B cell (primary cell): ENCODE results near the gene LEMD3. TPM values are rescaled to one million over a fixed set of nuclear protein-coding genes. Genes with fewer than 3 reads are reported as not detected.

ENCODE experiments used
- ATAC-seq: fragments of 200-7000 bp; cut with Tn5 transposase; one replicate; pipeline ENCODE4 v1.10.0; 2021; ENCODE audit warnings: low read depth, mild to moderate bottlenecking, moderate number of reproducible peaks, moderate library complexity
- CTCF ChIA-PET: fragments of 350-600 bp; sonication (Branson Sonifier 250); formaldehyde crosslinking; loops from one replicate; lab custom pipeline; 2021; ENCODE audit warnings: antibody characterized with exemption, inconsistent platforms; lab: Charles Lee
- POLR2A ChIA-PET: fragments of 350-600 bp; sonication (Branson Sonifier 250); formaldehyde crosslinking; loops from one replicate; lab custom pipeline; 2021; ENCODE audit warnings: antibody characterized with exemption; lab: Charles Lee
- DNase-seq: peaks from one replicate; pipeline ENCODE4 v3.0.0; 2013
- H2AFZ ChIP-seq: 2 replicates; pipeline ENCODE4 v1.6.1; 2012; ENCODE audit warnings: mild to moderate bottlenecking, low read depth, low read length; ENCODE audit not compliant: insufficient read depth, poor library complexity, severe bottlenecking
- H3K27ac ChIP-seq, 2 donors: 1 replicate in 1 of 2; 2 replicates in 1 of 2; pipeline ENCODE4 v1.5.1; 2012 to 2013; ENCODE audit warnings: low read length in 2 of 2, mild to moderate bottlenecking in 2 of 2, moderate library complexity in 1 of 2
- H3K27me3 ChIP-seq, 4 experiments: fragments of 200-600 bp in 1 of 4; sonication (generic) in 1 of 4; replicated peaks in 1 of 4; 1 replicate in 2 of 4; 2 replicates in 2 of 4; pipeline versions ENCODE4 v1.6.1 to v1.7.0; 2013 to 2016; ENCODE audit warnings: low read length in 3 of 4, mild to moderate bottlenecking in 2 of 4, mixed read lengths in 1 of 4, moderate library complexity in 1 of 4; ENCODE audit not compliant: insufficient read depth in 4 of 4, control insufficient read depth in 3 of 4; ENCODE audit errors: control extremely low read depth in 1 of 4
- H3K36me3 ChIP-seq, 2 experiments: replicated peaks in 1 of 2; 1 replicate in 1 of 2; 2 replicates in 1 of 2; pipeline versions ENCODE4 v1.6.1 to v1.7.1; 2013; ENCODE audit warnings: low read length in 1 of 2; ENCODE audit not compliant: insufficient read depth in 2 of 2, control insufficient read depth in 1 of 2; ENCODE audit errors: control extremely low read depth in 1 of 2, extremely low read depth in 1 of 2
- H3K4me1 ChIP-seq, 2 donors: fragments of 200-600 bp in 1 of 2; sonication (generic) in 1 of 2; 1 replicate in 1 of 2; 2 replicates in 1 of 2; pipeline versions ENCODE4 v1.5.1 to v1.6.1; 2013 to 2017; ENCODE audit warnings: low read length in 2 of 2; ENCODE audit not compliant: control insufficient read depth in 2 of 2, insufficient read depth in 2 of 2
- H3K4me2 ChIP-seq: replicated peaks from 2 replicates; pipeline ENCODE3; 2012; ENCODE audit warnings: mild to moderate bottlenecking, low read depth, low read length; ENCODE audit not compliant: poor library complexity, severe bottlenecking
- H3K4me3 ChIP-seq, 5 experiments: fragments of 200-600 bp in 1 of 5; sonication (generic) in 1 of 5; 1 replicate in 3 of 5; 2 replicates in 2 of 5; pipeline versions ENCODE4 v1.5.1 to v1.7.0; 2011 to 2016; ENCODE audit warnings: low read length in 4 of 5, mild to moderate bottlenecking in 4 of 5, low read depth in 2 of 5, control low read depth in 1 of 5, moderate library complexity in 1 of 5; ENCODE audit not compliant: insufficient read depth in 1 of 5; ENCODE audit errors: control extremely low read depth in 1 of 5, extremely low read depth in 1 of 5
- H3K79me2 ChIP-seq: fragments of 200-600 bp; sonication (generic); one replicate; pipeline ENCODE4 v1.6.0; 2016; ENCODE audit warnings: low read length; ENCODE audit not compliant: control insufficient read depth, insufficient read depth
- H3K9ac ChIP-seq: fragments of 200-600 bp; sonication (generic); 2 replicates; pipeline ENCODE4 v1.6.1; 2017; ENCODE audit warnings: mild to moderate bottlenecking, low read length, moderate library complexity
- H3K9me3 ChIP-seq, 3 donors: one replicate each; pipeline versions ENCODE4 v1.6.1 to v1.7.1; 2013; ENCODE audit warnings: low read length in 2 of 3; ENCODE audit not compliant: control insufficient read depth in 2 of 3, insufficient read depth in 1 of 3; ENCODE audit errors: control extremely low read depth in 1 of 3
- H4K20me1 ChIP-seq: 2 replicates; pipeline ENCODE4 v1.6.0; 2012; ENCODE audit warnings: mild to moderate bottlenecking, low read length; ENCODE audit not compliant: insufficient read depth, control insufficient read depth, poor library complexity, severe bottlenecking
- H3K27ac Mint-ChIP-seq: one replicate; pipeline ENCODE4 v1.8.0; 2021; ENCODE audit warnings: mixed read lengths
- H3K27me3 Mint-ChIP-seq: one replicate; pipeline ENCODE4 v1.8.0; 2021; ENCODE audit warnings: mixed read lengths
- H3K4me1 Mint-ChIP-seq: one replicate; pipeline ENCODE4 v1.8.0; 2021; ENCODE audit warnings: mixed read lengths
- H3K4me3 Mint-ChIP-seq: one replicate; pipeline ENCODE4 v1.8.0; 2021; ENCODE audit warnings: mixed read lengths
- H3K9me3 Mint-ChIP-seq: one replicate; pipeline ENCODE4 v1.8.0; 2022; ENCODE audit warnings: mixed read lengths; ENCODE audit not compliant: insufficient read depth
- CTCF ChIP-seq: fragments of 200-600 bp; IDR thresholded peaks from one replicate; pipeline ENCODE4 v1.8.0; 2022; ENCODE audit warnings: antibody characterized with exemption, mild to moderate bottlenecking
- EZH2 ChIP-seq: IDR thresholded peaks from 2 replicates; pipeline ENCODE4 v1.6.1; 2012; ENCODE audit warnings: borderline replicate concordance, low read depth, mild to moderate bottlenecking, moderate library complexity, low read length; ENCODE audit not compliant: insufficient read depth, poor library complexity, severe bottlenecking
- whole genome bisulfite sequencing: methylation state at CpG from one replicate; pipeline ENCODE4 v1.1.5; 2013; ENCODE audit warnings: missing lambda C conversion rate; ENCODE audit not compliant: insufficient coverage; 5-methylcytosine and 5-hydroxymethylcytosine counted together
- intact Hi-C: fragments of 100-400 bp; cut with micrococcal nuclease; formaldehyde crosslinking; loops from one replicate; pipeline ENCODE4 v1.10.0; 2022
- polyA plus RNA-seq: library from polyadenylated mRNA; depleted of rRNA; stranded (reverse); fragments of >200 nt; gene quantifications from 2 replicates; pipeline ENCODE4 v1.2.3, GENCODE V29; 2012
- total RNA-seq, 2 donors: library from RNA; stranded (reverse); fragments of 120-200 nt in 1 of 2; gene quantifications; 1 replicate in 1 of 2; 2 replicates in 1 of 2; pipeline versions ENCODE4 v1.2.3 to v1.2.4, GENCODE V29; 2013 to 2022

Gene LEMD3
- total and polyA plus RNA-seq, 2 donors (not counting 1 experiment from before 2014, with no cell fraction given): 19.4 to 71.8 TPM

GRCh38 chr12:65170209-65170881 lies 962 bp downstream of the LEMD3 start:
- CTCF ChIA-PET: interaction anchor here (1.4 to 2.7 kb wide), 4 partner anchors 11 to 65 kb away, joined by 4 to 12 read pairs (median 4); no protein-coding TSS in a partner anchor
- Histone ChIP-seq H2AFZ (peak overlapping the region; percentile 93), H4K20me1 (peaks cover 44% of the 10 kb centered on the region), H3K4me3 (peak overlapping the region; percentile 76 to 98 (median 94)), H3K9ac (peak overlapping the region; percentile 99), H3K4me1 (peaks cover 37 to 40% of the 10 kb centered on the region in 2 donors), H3K36me3 (peaks cover 0 to 12% of the 10 kb centered on the region in 2 experiments), H3K4me2 (peak overlapping the region; percentile 88), H3K79me2 (peaks cover 86% of the 10 kb centered on the region), H3K27me3 (no peaks in the 10 kb centered on the region), H3K9me3 (no peaks in the 10 kb centered on the region), H3K27ac (peak overlapping the region; percentile 82 to 98)
- no peak for TF ChIP-seq EZH2
- TF ChIP-seq CTCF: no peak
- Mint-ChIP-seq H3K9me3 (no peaks in the 10 kb centered on the region), H3K4me3 (peak overlapping the region; percentile 95), H3K27ac (peak overlapping the region; percentile 89), H3K27me3 (no peaks in the 10 kb centered on the region), H3K4me1 (peaks cover 38% of the 10 kb centered on the region)
- ATAC-seq: peak; percentile 15
- intact Hi-C loops: loop anchor here (2.0 to 10.0 kb wide), 3 partner anchors 14 to 960 kb away; partner anchors contain the start of genes GNS and LLPH
- under 1% methylated on average over 31 of the region's 47 CpGs for WGBS
- POLR2A ChIA-PET: interaction anchor here (1.2 to 1.3 kb wide), 2 partner anchors 9 to 62 kb away, joined by 3 to 5 read pairs; no protein-coding TSS in a partner anchor
- DNase-seq: peak; percentile 71

GRCh38 chr12:65171073-65171472 lies 1.7 kb downstream of the LEMD3 start:
- Histone ChIP-seq H3K27me3 (no peaks in the 10 kb centered on the region), H3K9me3 (no peaks in the 10 kb centered on the region), H3K36me3 (peaks cover 0 to 19% of the 10 kb centered on the region in 2 experiments), H3K4me1 (peaks cover 41 to 47% of the 10 kb centered on the region in 2 donors), H3K79me2 (peaks cover 92% of the 10 kb centered on the region), H2AFZ (peak overlapping the region; percentile 93), H4K20me1 (peaks cover 51% of the 10 kb centered on the region), H3K4me3 (peak overlapping the region; percentile 70 to 98 (median 91)), H3K9ac (peak overlapping the region; percentile 99), H3K4me2 (peak overlapping the region; percentile 88), H3K27ac (peak overlapping the region in 1 of 2 donors; percentile 98)
- DNase-seq (no peak), ATAC-seq (no peak)
- WGBS: no CpG with 5 or more reads among the region's 8 CpGs
- CTCF ChIA-PET: interaction anchor here (0.7 to 1.8 kb wide), 2 partner anchors 11 to 63 kb away, joined by 3 to 4 read pairs; no protein-coding TSS in a partner anchor
- H3K27me3 Mint-ChIP-seq: no peaks in the 10 kb centered on the region
- H3K4me3 Mint-ChIP-seq: peak overlapping the region; percentile 95
- intact Hi-C loops: loop anchor here (2.0 to 10.0 kb wide), 3 partner anchors 14 to 960 kb away; partner anchors contain the start of genes GNS and LLPH
- H3K9me3 Mint-ChIP-seq: no peaks in the 10 kb centered on the region
- TF ChIP-seq EZH2: no peak
- TF ChIP-seq CTCF: no peak
- POLR2A ChIA-PET: no interaction called here
- peaks cover 38% of the 10 kb centered on the region for H3K4me1 Mint-ChIP-seq
- H3K27ac Mint-ChIP-seq: peak overlapping the region; percentile 89
